ENCODE results near the gene ZW10.
A peak's percentile ranks its signal among the peaks of the same experiment; 100 is the strongest.
"Not testable (repeated sequence)": the region's sequence is repeated elsewhere in the genome, so short reads cannot be mapped to it uniquely, and the experiment has no call there.

ZW10 gene

DNA sequence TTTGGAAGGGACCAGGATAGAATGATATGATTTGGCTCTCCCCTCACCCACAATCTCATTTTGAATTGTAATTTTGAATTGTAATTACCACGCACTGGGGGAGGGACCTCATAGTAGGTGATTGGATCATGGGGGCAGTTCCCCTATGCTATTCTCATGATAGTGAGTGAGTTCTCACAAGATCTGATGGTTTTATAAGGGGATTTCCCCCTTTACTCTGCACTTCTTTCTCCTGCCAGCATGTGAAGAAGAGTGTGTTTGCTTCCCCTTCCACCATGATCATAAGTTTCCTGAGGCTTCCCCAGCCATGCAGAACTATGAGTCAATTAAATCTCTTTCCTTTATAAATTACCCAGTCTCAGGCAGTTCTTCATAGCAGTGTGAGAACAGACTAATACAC lies 69.9 kb downstream of the ZW10 start:
- peaks cover 12 to 19% of the 10 kb centered on the region in 2 donors for H3K4me1 ChIP-seq (ENCODE audit: control insufficient read depth in 2 of 2, insufficient read depth in 1 of 2, low read depth in 1 of 2, low read length in 2 of 2)
- H2AK5ac ChIP-seq (ENCODE audit: low read depth, low read length); H2BK15ac ChIP-seq (ENCODE audit: low read length); H3K9ac ChIP-seq (ENCODE audit: low read depth, low read length, poor library complexity); H4K91ac ChIP-seq (ENCODE audit: low read depth, low read length, poor library complexity); H3K18ac ChIP-seq (ENCODE audit: low read length); H3K14ac ChIP-seq (ENCODE audit: low read length); H3K4me2 ChIP-seq (ENCODE audit: insufficient read depth, low read length, poor library complexity, severe bottlenecking); H2AFZ ChIP-seq (ENCODE audit: low read length); H2BK12ac ChIP-seq (ENCODE audit: low read length); H2BK5ac ChIP-seq (ENCODE audit: low read length); H3K27ac ChIP-seq (replicated peaks; ENCODE audit: low read length); DNase-seq (ENCODE audit: low spot score); H2BK120ac ChIP-seq (ENCODE audit: low read depth, low read length); H3K36me3 ChIP-seq (replicated peaks in 1 of 2; ENCODE audit: control insufficient read depth in 2 of 2, insufficient read depth in 2 of 2, low read length in 2 of 2); H3K79me1 ChIP-seq (ENCODE audit: low read depth, low read length); H3K23ac ChIP-seq (ENCODE audit: low read depth, low read length, poor library complexity); H3K27me3 ChIP-seq (ENCODE audit: control insufficient read depth in 3 of 3, insufficient read depth in 3 of 3, low read depth in 1 of 3, low read length in 3 of 3); H4K8ac ChIP-seq (ENCODE audit: low read depth, low read length); H3K4ac ChIP-seq (ENCODE audit: low read length); H3K4me3 ChIP-seq (ENCODE audit: low read length in 2 of 2); H3K9me3 ChIP-seq (replicated peaks in 1 of 2; ENCODE audit: control insufficient read depth in 2 of 2, insufficient read depth in 1 of 2, low read depth in 1 of 2, low read length in 2 of 2): not testable (repeated sequence)
- no CpG with 5 or more reads among the region's 1 CpG for WGBS, 2 donors (ENCODE audit: extremely low coverage in 2 of 2, insufficient read length in 2 of 2, insufficient replicate concordance in 1 of 2)

- H3K14ac ChIP-seq (ENCODE audit: low read length): no peak overlapping the region
- H3K27me3 ChIP-seq (ENCODE audit: control insufficient read depth in 3 of 3, insufficient read depth in 3 of 3, low read depth in 1 of 3, low read length in 3 of 3): no peaks in the 10 kb centered on the region
- no peak overlapping the region for H2BK120ac ChIP-seq (ENCODE audit: low read depth, low read length)
- no peak overlapping the region for H3K4me3 ChIP-seq (ENCODE audit: low read length in 2 of 2)
- H2BK5ac ChIP-seq (ENCODE audit: low read length): no peak overlapping the region
- H2BK12ac ChIP-seq (ENCODE audit: low read length): no peak overlapping the region
- no peaks in the 10 kb centered on the region for H3K79me1 ChIP-seq (ENCODE audit: low read depth, low read length)
- no peak overlapping the region for H4K91ac ChIP-seq (ENCODE audit: low read depth, low read length, poor library complexity)
- no peak overlapping the region for H2BK15ac ChIP-seq (ENCODE audit: low read length)
- no peak overlapping the region for H3K23ac ChIP-seq (ENCODE audit: low read depth, low read length, poor library complexity)
- no peak overlapping the region for H3K27ac ChIP-seq (replicated peaks; ENCODE audit: low read length)
- H3K4ac ChIP-seq (ENCODE audit: low read length): no peak overlapping the region
- no peak overlapping the region for H3K9ac ChIP-seq (ENCODE audit: low read depth, low read length, poor library complexity)
- no CpG with 5 or more reads among the region's 1 CpG for WGBS, 2 donors (ENCODE audit: extremely low coverage in 2 of 2, insufficient read length in 2 of 2, insufficient replicate concordance in 1 of 2)
- peaks cover 0 to 3% of the 10 kb centered on the region in 2 donors for H3K36me3 ChIP-seq (replicated peaks in 1 of 2; ENCODE audit: control insufficient read depth in 2 of 2, insufficient read depth in 2 of 2, low read length in 2 of 2)
- no peak overlapping the region for H4K8ac ChIP-seq (ENCODE audit: low read depth, low read length)
- H2AK5ac ChIP-seq (ENCODE audit: low read depth, low read length): no peak overlapping the region
- H3K9me3 ChIP-seq (replicated peaks in 1 of 2; ENCODE audit: control insufficient read depth in 2 of 2, insufficient read depth in 1 of 2, low read depth in 1 of 2, low read length in 2 of 2): no peaks in the 10 kb centered on the region
- H3K4me1 ChIP-seq (ENCODE audit: control insufficient read depth in 2 of 2, insufficient read depth in 1 of 2, low read depth in 1 of 2, low read length in 2 of 2): peaks cover 9 to 15% of the 10 kb centered on the region in 2 donors
- DNase-seq (ENCODE audit: low spot score): no peak
- no peak overlapping the region for H3K4me2 ChIP-seq (ENCODE audit: insufficient read depth, low read length, poor library complexity, severe bottlenecking)
- no peak overlapping the region for H2AFZ ChIP-seq (ENCODE audit: low read length)
- no peak overlapping the region for H3K18ac ChIP-seq (ENCODE audit: low read length)
Measured at GRCh38 chr11:113701491-113701890, 72.0 kb downstream of the ZW10 start.

DNA sequence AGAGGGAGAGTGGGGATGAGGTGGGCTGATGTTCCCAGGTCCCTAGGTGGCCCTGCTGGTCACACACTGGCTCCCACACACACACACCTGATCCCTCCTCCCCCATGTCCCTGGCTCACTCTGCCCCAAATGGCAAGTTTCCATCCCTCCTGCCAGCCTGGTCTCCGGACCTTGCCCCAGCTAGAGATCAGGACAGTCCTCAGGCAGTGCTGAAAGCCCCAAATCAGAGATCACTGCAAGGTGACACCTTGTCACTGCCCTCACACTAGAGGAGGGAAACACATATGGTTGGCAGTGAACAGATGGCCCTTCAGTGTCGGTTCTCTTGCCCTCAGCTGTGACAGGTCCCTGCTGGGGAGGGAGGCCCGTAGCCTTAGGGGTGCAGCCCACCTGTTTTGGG lies 75.0 kb downstream of the ZW10 start:
- Histone ChIP-seq H3K9ac (ENCODE audit: low read depth, low read length, poor library complexity) (no peak overlapping the region), H2BK5ac (ENCODE audit: low read length) (no peak overlapping the region), H2AK5ac (ENCODE audit: low read depth, low read length) (no peak overlapping the region), H3K79me1 (ENCODE audit: low read depth, low read length) (no peaks in the 10 kb centered on the region), H2AFZ (ENCODE audit: low read length) (no peak overlapping the region), H3K36me3 (replicated peaks in 1 of 2; ENCODE audit: control insufficient read depth in 2 of 2, insufficient read depth in 2 of 2, low read length in 2 of 2) (peaks cover 3 to 5% of the 10 kb centered on the region in 2 donors), H3K23ac (ENCODE audit: low read depth, low read length, poor library complexity) (peak overlapping the region; percentile 89), H2BK120ac (ENCODE audit: low read depth, low read length) (peak overlapping the region; percentile 7), H3K9me3 (replicated peaks in 1 of 2; ENCODE audit: control insufficient read depth in 2 of 2, insufficient read depth in 1 of 2, low read depth in 1 of 2, low read length in 2 of 2) (no peaks in the 10 kb centered on the region), H3K4me2 (ENCODE audit: insufficient read depth, low read length, poor library complexity, severe bottlenecking) (no peak overlapping the region), H3K4me3 (ENCODE audit: low read length in 2 of 2) (no peak overlapping the region), H4K8ac (ENCODE audit: low read depth, low read length) (no peak overlapping the region), H4K91ac (ENCODE audit: low read depth, low read length, poor library complexity) (no peak overlapping the region), H3K14ac (ENCODE audit: low read length) (peak overlapping the region; percentile 64), H3K18ac (ENCODE audit: low read length) (peak overlapping the region; percentile 68), H2BK12ac (ENCODE audit: low read length) (no peak overlapping the region), H3K27me3 (ENCODE audit: control insufficient read depth in 3 of 3, insufficient read depth in 3 of 3, low read depth in 1 of 3, low read length in 3 of 3) (no peaks in the 10 kb centered on the region), H3K4ac (ENCODE audit: low read length) (no peak overlapping the region), H3K4me1 (ENCODE audit: control insufficient read depth in 2 of 2, insufficient read depth in 1 of 2, low read depth in 1 of 2, low read length in 2 of 2) (peaks cover 0 to 2% of the 10 kb centered on the region in 2 donors), H2BK15ac (ENCODE audit: low read length) (no peak overlapping the region), H3K27ac (replicated peaks; ENCODE audit: low read length) (no peak overlapping the region)
- no CpG with 5 or more reads among the region's 3 CpGs for WGBS, 2 donors (ENCODE audit: extremely low coverage in 2 of 2, insufficient read length in 2 of 2, insufficient replicate concordance in 1 of 2)
- DNase-seq (ENCODE audit: low spot score): no peak

DNA sequence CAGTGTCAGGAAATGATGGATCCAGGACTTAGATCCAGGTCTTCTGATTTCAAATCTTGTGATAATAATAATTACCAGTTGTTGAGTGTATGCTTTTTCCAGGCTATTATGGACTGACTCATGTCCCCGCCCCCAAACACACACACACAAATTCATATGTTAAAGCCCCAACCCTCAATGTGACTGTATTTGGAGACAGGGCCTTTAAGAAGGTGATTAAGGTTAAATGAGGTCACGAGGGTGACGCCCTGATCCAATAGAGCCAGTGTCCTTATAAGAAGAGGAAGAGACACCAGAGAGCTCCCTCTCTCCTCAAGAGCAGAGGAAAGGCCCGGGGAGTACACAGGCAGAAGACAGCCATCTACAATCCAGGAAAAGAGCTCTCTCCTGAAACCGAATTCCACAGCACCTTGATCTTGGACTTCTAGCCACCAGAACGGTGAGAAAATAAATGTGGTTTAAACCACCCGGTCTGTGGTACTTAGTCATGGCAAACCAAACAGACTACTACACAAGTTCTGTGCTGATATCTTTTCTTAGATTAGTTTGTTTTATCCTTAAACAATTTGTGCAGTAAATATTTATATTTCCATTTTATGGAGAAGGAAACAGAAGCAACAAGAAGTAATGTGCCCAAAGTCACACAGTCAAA lies 75.6 kb downstream of the ZW10 start:
- no peak overlapping the region for H2AFZ ChIP-seq (ENCODE audit: low read length)
- no peak overlapping the region for H3K23ac ChIP-seq (ENCODE audit: low read depth, low read length, poor library complexity)
- H2BK120ac ChIP-seq (ENCODE audit: low read depth, low read length): no peak overlapping the region
- no CpG with 5 or more reads among the region's 7 CpGs for WGBS, 2 donors (ENCODE audit: extremely low coverage in 2 of 2, insufficient read length in 2 of 2, insufficient replicate concordance in 1 of 2)
- H3K18ac ChIP-seq (ENCODE audit: low read length): no peak overlapping the region
- H3K4ac ChIP-seq (ENCODE audit: low read length): no peak overlapping the region
- no peak for DNase-seq (ENCODE audit: low spot score)
- no peaks in the 10 kb centered on the region for H3K27me3 ChIP-seq (ENCODE audit: control insufficient read depth in 3 of 3, insufficient read depth in 3 of 3, low read depth in 1 of 3, low read length in 3 of 3)
- no peaks in the 10 kb centered on the region for H3K79me1 ChIP-seq (ENCODE audit: low read depth, low read length)
- H2BK12ac ChIP-seq (ENCODE audit: low read length): no peak overlapping the region
- no peaks in the 10 kb centered on the region for H3K9me3 ChIP-seq (replicated peaks in 1 of 2; ENCODE audit: control insufficient read depth in 2 of 2, insufficient read depth in 1 of 2, low read depth in 1 of 2, low read length in 2 of 2)
- no peak overlapping the region for H3K4me2 ChIP-seq (ENCODE audit: insufficient read depth, low read length, poor library complexity, severe bottlenecking)
- no peak overlapping the region for H3K9ac ChIP-seq (ENCODE audit: low read depth, low read length, poor library complexity)
- H4K91ac ChIP-seq (ENCODE audit: low read depth, low read length, poor library complexity): no peak overlapping the region
- no peak overlapping the region for H3K27ac ChIP-seq (replicated peaks; ENCODE audit: low read length)
- no peak overlapping the region for H2BK5ac ChIP-seq (ENCODE audit: low read length)
- no peak overlapping the region for H3K4me3 ChIP-seq (ENCODE audit: low read length in 2 of 2)
- H3K14ac ChIP-seq (ENCODE audit: low read length): no peak overlapping the region
- peaks cover 3 to 5% of the 10 kb centered on the region in 2 donors for H3K36me3 ChIP-seq (replicated peaks in 1 of 2; ENCODE audit: control insufficient read depth in 2 of 2, insufficient read depth in 2 of 2, low read length in 2 of 2)
- no peak overlapping the region for H2AK5ac ChIP-seq (ENCODE audit: low read depth, low read length)
- H4K8ac ChIP-seq (ENCODE audit: low read depth, low read length): no peak overlapping the region
- no peak overlapping the region for H2BK15ac ChIP-seq (ENCODE audit: low read length)
- peaks cover 0 to 2% of the 10 kb centered on the region in 2 donors for H3K4me1 ChIP-seq (ENCODE audit: control insufficient read depth in 2 of 2, insufficient read depth in 1 of 2, low read depth in 1 of 2, low read length in 2 of 2)

All from neuronal stem cell (in vitro differentiated cells).